H1 (cell line): ENCODE measurements around the gene CCL4. TPM values are rescaled to one million over a fixed set of nuclear protein-coding genes. Genes with fewer than 3 reads are reported as not detected.

Experiments
- CTCF ChIA-PET: fragments of 300-600 bp; sonication (Branson Sonifier 250); formaldehyde crosslinking; loops from one replicate; lab custom pipeline; 2021; ENCODE audit not compliant: partially characterized antibody; lab: Charles Lee
- POLR2A ChIA-PET: fragments of 300-600 bp; sonication (Branson Sonifier 250); formaldehyde crosslinking; loops from one replicate; lab custom pipeline; 2021; ENCODE audit warnings: inconsistent platforms; ENCODE audit not compliant: partially characterized antibody; lab: Charles Lee
- DNase-seq, 2 experiments: peaks; one replicate each; pipeline versions ENCODE4 v3.0.0 to v3.0.0-alpha.2; 2010 to 2022; ENCODE audit warnings: low spot score in 2 of 2, low read depth in 1 of 2, mixed read lengths in 1 of 2
- FAIRE-seq: peaks from 2 replicates; lab custom pipeline; 2011; peaks lifted over from hg19 to GRCh38; lab: Jason Lieb, UNC
- H2AFZ ChIP-seq: 2 replicates; pipeline ENCODE4 v1.8.1; 2012; ENCODE audit warnings: low read length, inconsistent platforms
- H2AK5ac ChIP-seq: 2 replicates; pipeline ENCODE4 v1.6.1; 2013; ENCODE audit warnings: low read depth, low read length
- H2BK120ac ChIP-seq: replicated peaks from 2 replicates; pipeline ENCODE3; 2013; ENCODE audit warnings: low read depth, low read length, inconsistent platforms
- H2BK12ac ChIP-seq: 2 replicates; pipeline ENCODE4 v1.6.1; 2013; ENCODE audit warnings: low read depth, low read length
- H2BK15ac ChIP-seq: 2 replicates; pipeline ENCODE4 v1.6.1; 2013; ENCODE audit warnings: low read length
- H2BK20ac ChIP-seq: 2 replicates; pipeline ENCODE4 v1.6.1; 2013; ENCODE audit warnings: low read length
- H2BK5ac ChIP-seq: 2 replicates; pipeline ENCODE4 v1.6.1; 2013; ENCODE audit warnings: low read depth, low read length
- H3K14ac ChIP-seq: 2 replicates; pipeline ENCODE4 v1.6.1; 2013; ENCODE audit warnings: inconsistent platforms; ENCODE audit not compliant: insufficient read length
- H3K18ac ChIP-seq: 2 replicates; pipeline ENCODE4 v1.6.1; 2013; ENCODE audit warnings: low read length; ENCODE audit errors: extremely low read depth
- H3K23ac ChIP-seq: 2 replicates; pipeline ENCODE4 v1.6.1; 2013; ENCODE audit warnings: inconsistent platforms; ENCODE audit not compliant: insufficient read length
- H3K23me2 ChIP-seq: 2 replicates; pipeline ENCODE4 v1.6.1; 2013; ENCODE audit warnings: low read depth, low read length
- H3K27ac ChIP-seq: 2 replicates; pipeline ENCODE4 v1.6.1; 2011; ENCODE audit warnings: low read depth, low read length, inconsistent platforms
- H3K27me3 ChIP-seq, 4 experiments: replicated peaks in 1 of 4; 1 replicate in 1 of 4; 2 replicates in 3 of 4; pipeline versions ENCODE4 v1.6.1 to v1.8.1; 2011 to 2013; ENCODE audit warnings: low read length in 3 of 4, mild to moderate bottlenecking in 3 of 4, inconsistent platforms in 2 of 4, mixed read lengths in 2 of 4, moderate library complexity in 1 of 4; ENCODE audit not compliant: control insufficient read depth in 3 of 4, insufficient read depth in 3 of 4; ENCODE audit errors: extremely low read depth in 1 of 4
- H3K36me3 ChIP-seq, 4 experiments: 2 replicates each; pipeline versions ENCODE4 v1.6.1 to v1.8.1; 2011 to 2013; ENCODE audit warnings: mild to moderate bottlenecking in 4 of 4, low read length in 3 of 4, moderate library complexity in 2 of 4, control low read depth in 1 of 4, inconsistent platforms in 1 of 4; ENCODE audit not compliant: insufficient read depth in 4 of 4, control insufficient read depth in 2 of 4
- H3K4ac ChIP-seq: replicated peaks from 2 replicates; pipeline ENCODE3; 2013; ENCODE audit warnings: low read length, low read depth, mixed read lengths, inconsistent platforms; ENCODE audit not compliant: insufficient read length
- H3K4me1 ChIP-seq, 4 experiments: replicated peaks in 1 of 4; 1 replicate in 1 of 4; 2 replicates in 3 of 4; pipeline versions ENCODE4 v1.6.1 to v1.8.1; 2011 to 2013; ENCODE audit warnings: low read length in 3 of 4, inconsistent platforms in 2 of 4, mixed read lengths in 1 of 4; ENCODE audit not compliant: insufficient read depth in 4 of 4, control insufficient read depth in 3 of 4
- H3K4me2 ChIP-seq, 2 experiments: 2 replicates each; pipeline versions ENCODE4 v1.6.1 to v1.8.1; 2011 to 2013; ENCODE audit warnings: low read depth in 2 of 2, low read length in 2 of 2, control low read depth in 1 of 2, inconsistent platforms in 1 of 2, mild to moderate bottlenecking in 1 of 2; ENCODE audit not compliant: insufficient read depth in 1 of 2
- H3K4me3 ChIP-seq, 4 experiments: fragments of 200-600, 300-600 bp in 1 of 4; sonication (generic), shearing (Covaris generic), sonication (Bioruptor Twin) in 1 of 4; 2 replicates each; pipeline versions ENCODE4 v1.5.1 to v1.8.1; 2011 to 2016; ENCODE audit warnings: low read length in 4 of 4, low read depth in 3 of 4, control low read depth in 2 of 4, inconsistent platforms in 2 of 4, mild to moderate bottlenecking in 2 of 4, mixed read lengths in 1 of 4, moderate library complexity in 1 of 4; ENCODE audit not compliant: insufficient read depth in 2 of 4; ENCODE audit errors: extremely low read depth in 1 of 4
- H3K56ac ChIP-seq: replicated peaks from 2 replicates; pipeline ENCODE3; 2013; ENCODE audit warnings: low read depth, mild to moderate bottlenecking, mixed read lengths, low read length, inconsistent platforms; ENCODE audit not compliant: insufficient read length
- H3K79me1 ChIP-seq: 2 replicates; pipeline ENCODE4 v1.6.1; 2013; ENCODE audit warnings: low read depth, low read length, control low read depth
- H3K79me2 ChIP-seq, 2 experiments: 2 replicates each; pipeline versions ENCODE4 v1.6.1 to v1.8.1; 2012 to 2013; ENCODE audit warnings: low read length in 2 of 2, mild to moderate bottlenecking in 2 of 2, inconsistent platforms in 1 of 2; ENCODE audit not compliant: insufficient read depth in 2 of 2, control insufficient read depth in 1 of 2
- H3K9ac ChIP-seq, 4 experiments: replicated peaks in 1 of 4; 1 replicate in 1 of 4; 2 replicates in 3 of 4; pipeline versions ENCODE4 v1.6.1 to v1.8.1; 2011 to 2013; ENCODE audit warnings: low read depth in 3 of 4, low read length in 3 of 4, control low read depth in 2 of 4, mild to moderate bottlenecking in 2 of 4, moderate library complexity in 2 of 4, inconsistent platforms in 1 of 4; ENCODE audit errors: extremely low read depth in 1 of 4
- H3K9me3 ChIP-seq, 2 experiments: 2 replicates each; pipeline versions ENCODE4 v1.6.1 to v1.8.1; 2012 to 2013; ENCODE audit warnings: mild to moderate bottlenecking in 2 of 2, moderate library complexity in 2 of 2, control low read depth in 1 of 2, inconsistent platforms in 1 of 2, low read depth in 1 of 2, low read length in 1 of 2, mixed read lengths in 1 of 2; ENCODE audit not compliant: insufficient read depth in 2 of 2
- H4K20me1 ChIP-seq, 2 experiments: replicated peaks in 1 of 2; 2 replicates each; pipeline versions ENCODE3 to v1.8.1; 2011 to 2013; ENCODE audit warnings: inconsistent platforms in 2 of 2, low read length in 2 of 2, mild to moderate bottlenecking in 1 of 2; ENCODE audit not compliant: insufficient read depth in 2 of 2, control insufficient read depth in 1 of 2
- H4K5ac ChIP-seq: 2 replicates; pipeline ENCODE4 v1.6.1; 2013; ENCODE audit warnings: low read length, low read depth, mixed read lengths, inconsistent platforms; ENCODE audit not compliant: insufficient read length
- H4K8ac ChIP-seq: 2 replicates; pipeline ENCODE4 v1.8.0; 2013; ENCODE audit warnings: mild to moderate bottlenecking, moderate library complexity, low read length, inconsistent platforms; ENCODE audit not compliant: insufficient read depth; ENCODE audit errors: extremely low read depth
- H4K91ac ChIP-seq: replicated peaks from 2 replicates; pipeline ENCODE3; 2013; ENCODE audit warnings: low read length, mixed read lengths, inconsistent platforms; ENCODE audit not compliant: insufficient read length
- MAX ChIP-seq: IDR thresholded peaks from 2 replicates; pipeline ENCODE4 v1.6.1; 2012; ENCODE audit warnings: inconsistent platforms
- RAD21 ChIP-seq, 2 experiments: IDR thresholded peaks in 1 of 2; conservative IDR thresholded peaks in 1 of 2; 2 replicates each; pipeline ENCODE4 v1.6.1; 2011; ENCODE audit warnings: low read depth in 2 of 2, low read length in 2 of 2, improper control_type of control experiment in 1 of 2, inconsistent platforms in 1 of 2, mild to moderate bottlenecking in 1 of 2, moderate library complexity in 1 of 2
- WGBS, 2 experiments: shearing (Covaris generic) in 1 of 2; methylation state at CpG; one replicate each; pipeline versions ENCODE4 v1.1.6 to v1.1.7; 2013 to 2015; ENCODE audit warnings: low lambda C conversion rate in 2 of 2, mixed read lengths in 2 of 2, inconsistent platforms in 1 of 2, low coverage in 1 of 2, missing lambda C conversion rate in 1 of 2; ENCODE audit not compliant: insufficient replicate concordance in 2 of 2, insufficient coverage in 1 of 2, insufficient read length in 1 of 2; ENCODE audit errors: extremely low coverage in 1 of 2, missing lambda C conversion rate in 1 of 2; 5-methylcytosine and 5-hydroxymethylcytosine counted together
- polyA plus RNA-seq, 7 experiments: library from polyadenylated mRNA; depleted of rRNA in 3 of 7; stranded (reverse) in 5 of 7; unstranded in 2 of 7; fragments of >200 nt in 5 of 7; fragments of 200-250 nt in 2 of 7; gene quantifications; 1 replicate in 5 of 7; 2 replicates in 1 of 7; 4 replicates in 1 of 7; pipeline versions ENCODE4 v1.2.1 to v1.2.3, GENCODE V29; 2011 to 2013; ENCODE audit warnings: missing spikeins in 2 of 7, mixed read lengths in 2 of 7
- total RNA-seq: library from RNA; stranded (reverse); fragmentation: NEBNext Ultra II Directional; extraction: Animal tissue kit (Norgen Biotek cat#: 25700); gene quantifications from 2 replicates; pipeline ENCODE4 v1.2.1, GENCODE V29; 2021

CCL4 gene
- total and polyA plus RNA-seq, 2 of the 8 experiments (the other 6 are each of a cell fraction or from before 2014, with no cell fraction given): not detected

- Histone ChIP-seq H2AFZ (no peak overlapping the region), H2BK120ac (no peak overlapping the region), H3K14ac (no peak overlapping the region), H3K4ac (no peak overlapping the region), H2BK12ac (no peak overlapping the region), H2BK5ac (no peak overlapping the region), H3K23ac (no peak overlapping the region), H3K27me3 (no peaks in the 10 kb centered on the region), H3K4me1 (no peaks in the 10 kb centered on the region), H4K20me1 (no peaks in the 10 kb centered on the region), H4K5ac (no peak overlapping the region), H3K27ac (no peak overlapping the region), H3K79me1 (no peaks in the 10 kb centered on the region), H3K36me3 (no peaks in the 10 kb centered on the region), H3K56ac (no peak overlapping the region), H3K9me3 (no peaks in the 10 kb centered on the region), H3K23me2 (no peaks in the 10 kb centered on the region), H3K4me3 (no peak overlapping the region), H3K4me2 (no peak overlapping the region), H4K8ac (no peak overlapping the region), H3K18ac (no peak overlapping the region), H3K9ac (no peak overlapping the region), H2AK5ac (no peak overlapping the region), H3K79me2 (no peaks in the 10 kb centered on the region), H2BK20ac (no peak overlapping the region), H2BK15ac (no peak overlapping the region), H4K91ac (no peak overlapping the region)
- DNase-seq: no peak
- WGBS, 2 experiments: 91% methylated on average over 4 of the region's 4 CpGs; no CpG with 5 or more reads in 1 of the 2 experiments
- ChIA-PET POLR2A (no interaction called here), CTCF (no interaction called here)
- TF ChIP-seq RAD21 (IDR thresholded peaks at IDR 0.05 in 1 of 2, conservative IDR thresholded peaks at IDR 0.05 in 1 of 2; ENCODE audit: low read depth in 2 of 2, low read length in 2 of 2): no peak
- TF ChIP-seq MAX: no peak
- FAIRE-seq: no peak
Measured at GRCh38 chr17:36104701-36105181, 1.1 kb downstream of the CCL4 start.
